Ascending aorta (tissue), 2 donors: Measurements from ENCODE around the gene CXXC1. TPM values are rescaled to one million over a fixed set of nuclear protein-coding genes. Genes with fewer than 3 reads are reported as not detected.

Source experiments
- DNase-seq, 2 donors: peaks; one replicate each; pipeline ENCODE4 v3.0.0-alpha.2; 2019; ENCODE audit warnings: low spot score in 2 of 2
- H3K27ac ChIP-seq, 2 donors: fragments of 200-600 bp; sonication (generic); one replicate each; pipeline ENCODE4 v1.5.1; 2016 to 2017; ENCODE audit warnings: mild to moderate bottlenecking in 1 of 2
- H3K27me3 ChIP-seq: fragments of 200-600 bp; sonication (generic); one replicate; pipeline ENCODE4 v1.5.1; 2017
- H3K36me3 ChIP-seq, 2 donors: fragments of 200-600 bp; sonication (generic); one replicate each; pipeline ENCODE4 v1.5.1; 2016
- H3K4me1 ChIP-seq, 2 donors: fragments of 200-600 bp; sonication (generic); one replicate each; pipeline ENCODE4 v1.5.1; 2016 to 2017; ENCODE audit warnings: mild to moderate bottlenecking in 1 of 2
- H3K4me3 ChIP-seq, 2 donors: fragments of 200-600 bp; sonication (generic); one replicate each; pipeline ENCODE4 v1.5.1; 2016 to 2017; ENCODE audit warnings: mild to moderate bottlenecking in 1 of 2
- H3K9me3 ChIP-seq, 2 donors: fragments of 200-600 bp; sonication (generic); one replicate each; pipeline ENCODE4 v1.5.1; 2016
- CTCF ChIP-seq, 3 experiments: fragments of 200-600 bp in 2 of 3; fragments of 450-650 bp in 1 of 3; sonication (generic) in 2 of 3; IDR thresholded peaks; one replicate each; pipeline ENCODE4 v1.5.1; 2016 to 2019; ENCODE audit warnings: antibody characterized with exemption in 3 of 3, mild to moderate bottlenecking in 1 of 3, moderate library complexity in 1 of 3
- intact Hi-C: fragments of 100-400 bp; cut with DNase I; formaldehyde crosslinking; loops from one replicate; pipeline ENCODE4 v1.15.1; 2023
- total RNA-seq: library from RNA; depleted of rRNA; stranded (reverse); fragments of >200 nt; gene quantifications from one replicate; pipeline ENCODE4 v1.1.0, GENCODE V29; 2016

The CXXC1 gene
- total RNA-seq: 171 TPM

GRCh38 chr18:50287441-50288347, at the start of gene CXXC1:
Gene CXXC1, minus strand, starts transcription at chr18:50287692. Its CDS starts 103 bp downstream, at chr18:50287589.
- peak within 1 kb of the TSS; percentile 83 to 88 for H3K27ac ChIP-seq
- peak; percentile 94 to 99 for DNase-seq

GRCh38 chr18:50334546-50335152, 47.2 kb upstream of the CXXC1 start:
- Histone ChIP-seq H3K36me3 (no peaks in the 10 kb centered on the region), H3K27ac (no peak overlapping the region), H3K4me3 (no peak overlapping the region), H3K27me3 (no peaks in the 10 kb centered on the region), H3K9me3 (no peaks in the 10 kb centered on the region), H3K4me1 (no peaks in the 10 kb centered on the region)
- TF ChIP-seq CTCF (IDR thresholded peaks at IDR 0.05): no peak
- intact Hi-C loops: no loop called here
- DNase-seq: no peak

More at GRCh38 chr18:50287441-50288347, at the start of gene CXXC1:
- Histone ChIP-seq H3K27me3 (no peaks in the 10 kb centered on the region), H3K4me3 (peak within 1 kb of the TSS; percentile 68 to 80), H3K4me1 (no peaks in the 10 kb centered on the region), H3K36me3 (peaks cover 20 to 27% of the 10 kb centered on the region in 2 donors), H3K9me3 (no peaks in the 10 kb centered on the region)
- intact Hi-C loops: loop anchor here (5.0 to 10.0 kb wide), 3 partner anchors 367 to 680 kb away; partner anchors contain the start of genes ELAC1 and ME2
- peak; percentile 35 to 69 (median 46) for TF ChIP-seq CTCF (IDR thresholded peaks at IDR 0.05)

DNA sequence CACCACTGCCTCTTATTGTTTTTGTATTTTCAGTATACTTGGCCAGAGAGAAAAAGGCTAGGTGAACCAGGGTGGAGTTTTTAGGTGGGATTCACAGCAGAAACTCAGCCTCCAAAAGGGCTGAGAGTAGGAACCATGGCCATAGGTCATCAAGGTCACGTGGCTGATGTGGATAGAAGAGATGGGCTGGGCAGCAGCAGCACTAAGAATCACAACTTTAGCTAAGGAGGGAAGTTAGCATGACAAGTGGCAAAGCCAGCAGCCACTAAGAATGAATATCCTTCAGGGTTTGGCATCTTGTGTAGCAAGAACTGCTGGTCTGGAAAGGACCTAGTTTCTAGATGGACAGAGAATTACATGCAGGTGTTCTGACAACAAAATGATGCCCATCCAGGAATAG, 44.2 kb upstream of the CXXC1 start:
- no peak for TF ChIP-seq CTCF (IDR thresholded peaks at IDR 0.05)
- Histone ChIP-seq H3K27me3 (no peaks in the 10 kb centered on the region), H3K27ac (no peak overlapping the region), H3K4me3 (no peak overlapping the region), H3K4me1 (no peaks in the 10 kb centered on the region), H3K9me3 (no peaks in the 10 kb centered on the region), H3K36me3 (no peaks in the 10 kb centered on the region)
- no peak for DNase-seq
- intact Hi-C loops: no loop called here

- Histone ChIP-seq H3K36me3 (no peaks in the 10 kb centered on the region), H3K27me3 (no peaks in the 10 kb centered on the region), H3K4me3 (no peak overlapping the region), H3K4me1 (no peaks in the 10 kb centered on the region), H3K27ac (no peak overlapping the region), H3K9me3 (no peaks in the 10 kb centered on the region)
- intact Hi-C loops: no loop called here
- no peak for TF ChIP-seq CTCF (IDR thresholded peaks at IDR 0.05)
- DNase-seq: no peak
These were observed 42.7 kb upstream of the CXXC1 start for GRCh38 chr18:50330176-50330575.

DNA sequence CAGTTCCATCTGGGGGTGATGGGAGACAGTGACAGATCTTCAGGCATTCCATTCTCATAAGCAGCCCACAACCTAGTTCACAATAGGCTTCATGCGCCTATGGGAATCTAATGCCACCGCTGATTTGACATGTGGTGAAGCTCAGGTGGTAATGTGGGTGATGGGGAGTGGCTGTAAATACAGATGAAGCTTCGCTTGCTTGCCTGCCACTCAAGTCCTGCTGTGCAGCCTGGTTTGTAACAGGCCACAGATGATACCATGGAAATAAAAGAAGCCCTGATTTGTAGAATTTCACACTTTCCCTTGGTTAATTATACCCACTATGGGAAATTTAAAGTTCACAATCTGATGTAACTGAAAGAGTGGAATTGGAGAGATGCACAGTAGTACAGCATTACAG, 40.5 kb upstream of the CXXC1 start:
- Histone ChIP-seq H3K27me3 (no peaks in the 10 kb centered on the region), H3K4me3 (no peak overlapping the region), H3K36me3 (no peaks in the 10 kb centered on the region), H3K9me3 (no peaks in the 10 kb centered on the region), H3K27ac (no peak overlapping the region), H3K4me1 (no peaks in the 10 kb centered on the region)
- DNase-seq: no peak
- no peak for TF ChIP-seq CTCF (IDR thresholded peaks at IDR 0.05)
- intact Hi-C loops: no loop called here
